Hepatocyte (in vitro differentiated cells): ENCODE measurements around the gene GTF2F1. TPM values are rescaled to one million over a fixed set of nuclear protein-coding genes. Genes with fewer than 3 reads are reported as not detected.

Experiments
- DNase-seq: peaks from one replicate; pipeline ENCODE4 v3.0.0-alpha.2; 2016; ENCODE audit warnings: low spot score
- H2AFZ ChIP-seq: fragments of 200-600 bp; sonication (generic); 2 replicates; pipeline ENCODE4 v1.6.0; 2016; ENCODE audit warnings: antibody characterized with exemption, mild to moderate bottlenecking
- H3K27ac ChIP-seq: fragments of 200-600 bp; sonication (generic); 2 replicates; pipeline ENCODE4 v1.5.1; 2016; ENCODE audit warnings: mild to moderate bottlenecking
- H3K27me3 ChIP-seq: fragments of 200-600 bp; sonication (generic); 2 replicates; pipeline ENCODE4 v1.6.1; 2016
- H3K36me3 ChIP-seq: fragments of 200-600 bp; sonication (generic); replicated peaks from 2 replicates; pipeline ENCODE4 v1.5.1; 2016; ENCODE audit warnings: low read depth; ENCODE audit not compliant: insufficient read depth
- H3K4me1 ChIP-seq: fragments of 200-600 bp; sonication (generic); 2 replicates; pipeline ENCODE4 v1.5.1; 2016; ENCODE audit warnings: mild to moderate bottlenecking, moderate library complexity; ENCODE audit not compliant: insufficient read depth
- H3K4me2 ChIP-seq: fragments of 200-600 bp; sonication (generic); 2 replicates; pipeline ENCODE4 v1.6.0; 2016
- H3K4me3 ChIP-seq: fragments of 200-600 bp; sonication (generic); 2 replicates; pipeline ENCODE4 v1.5.1; 2016; ENCODE audit warnings: mild to moderate bottlenecking
- H3K79me2 ChIP-seq: fragments of 200-600 bp; sonication (generic); 2 replicates; pipeline ENCODE4 v1.6.0; 2017; ENCODE audit warnings: mild to moderate bottlenecking
- H3K9me2 ChIP-seq: fragments of 200-600 bp; sonication (generic); replicated peaks from 2 replicates; pipeline ENCODE4 v1.6.0; 2017; ENCODE audit warnings: mild to moderate bottlenecking; ENCODE audit not compliant: insufficient read depth
- H3K9me3 ChIP-seq: fragments of 200-600 bp; sonication (generic); 2 replicates; pipeline ENCODE4 v1.5.1; 2016; ENCODE audit warnings: low read depth, mild to moderate bottlenecking
- H4K20me1 ChIP-seq: fragments of 200-600 bp; sonication (generic); 2 replicates; pipeline ENCODE4 v1.6.0; 2016; ENCODE audit warnings: mild to moderate bottlenecking; ENCODE audit not compliant: insufficient read depth, poor library complexity, severe bottlenecking
- EZH2 ChIP-seq: fragments of 200-600 bp; sonication (generic); IDR thresholded peaks from 2 replicates; pipeline ENCODE4 v1.6.1; 2016; ENCODE audit warnings: antibody characterized with exemption, mild to moderate bottlenecking, borderline replicate concordance
- EZH2phosphoT487 ChIP-seq: fragments of 200-600 bp; sonication (generic); IDR thresholded peaks from one replicate; pipeline ENCODE4 v1.6.1; 2018; ENCODE audit warnings: antibody characterized with exemption, mild to moderate bottlenecking, low read depth, moderate library complexity; ENCODE audit not compliant: unreplicated experiment, severe bottlenecking
- WGBS: methylation state at CpG from one replicate; pipeline ENCODE4 v1.1.6; 2016; ENCODE audit warnings: low lambda C conversion rate; ENCODE audit errors: missing lambda C conversion rate; 5-methylcytosine and 5-hydroxymethylcytosine counted together
- polyA plus RNA-seq: library from polyadenylated mRNA; unstranded; fragments of >200 nt; fragmentation: Nextera tagmentation; extraction: Ambion mirVana; gene quantifications from 2 replicates; pipeline ENCODE4 v1.2.1, GENCODE V29; 2016
- total RNA-seq: library from RNA; depleted of rRNA; stranded (reverse); fragments of >200 nt; gene quantifications from 2 replicates; pipeline ENCODE4 v1.2.3, GENCODE V29; 2014
- TF ChIP-seq, protein P1 (sequence below): fragments of 200-600 bp; sonication (generic); IDR thresholded peaks from 2 replicates; pipeline ENCODE4 v1.5.1; 2016; ENCODE audit warnings: antibody characterized with exemption, mild to moderate bottlenecking; ENCODE audit not compliant: poor library complexity

GTF2F1 gene
- total and polyA plus RNA-seq, 2 experiments from 2014 or later: 44.6 to 47.5 TPM

- H3K27me3 ChIP-seq: no peaks in the 10 kb centered on the region
- TF ChIP-seq, protein P1, sequence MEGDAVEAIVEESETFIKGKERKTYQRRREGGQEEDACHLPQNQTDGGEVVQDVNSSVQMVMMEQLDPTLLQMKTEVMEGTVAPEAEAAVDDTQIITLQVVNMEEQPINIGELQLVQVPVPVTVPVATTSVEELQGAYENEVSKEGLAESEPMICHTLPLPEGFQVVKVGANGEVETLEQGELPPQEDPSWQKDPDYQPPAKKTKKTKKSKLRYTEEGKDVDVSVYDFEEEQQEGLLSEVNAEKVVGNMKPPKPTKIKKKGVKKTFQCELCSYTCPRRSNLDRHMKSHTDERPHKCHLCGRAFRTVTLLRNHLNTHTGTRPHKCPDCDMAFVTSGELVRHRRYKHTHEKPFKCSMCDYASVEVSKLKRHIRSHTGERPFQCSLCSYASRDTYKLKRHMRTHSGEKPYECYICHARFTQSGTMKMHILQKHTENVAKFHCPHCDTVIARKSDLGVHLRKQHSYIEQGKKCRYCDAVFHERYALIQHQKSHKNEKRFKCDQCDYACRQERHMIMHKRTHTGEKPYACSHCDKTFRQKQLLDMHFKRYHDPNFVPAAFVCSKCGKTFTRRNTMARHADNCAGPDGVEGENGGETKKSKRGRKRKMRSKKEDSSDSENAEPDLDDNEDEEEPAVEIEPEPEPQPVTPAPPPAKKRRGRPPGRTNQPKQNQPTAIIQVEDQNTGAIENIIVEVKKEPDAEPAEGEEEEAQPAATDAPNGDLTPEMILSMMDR: peak; percentile 40
- TF ChIP-seq EZH2: no peak
- H3K4me1 ChIP-seq: peaks cover 13% of the 10 kb centered on the region
- H3K36me3 ChIP-seq: no peaks in the 10 kb centered on the region
- no peaks in the 10 kb centered on the region for H3K9me2 ChIP-seq
- H3K27ac ChIP-seq: no peak overlapping the region
- H4K20me1 ChIP-seq: peaks cover 47% of the 10 kb centered on the region
- H3K9me3 ChIP-seq: no peaks in the 10 kb centered on the region
- 91% methylated on average over 25 of the region's 33 CpGs for WGBS
- no peak overlapping the region for H3K4me2 ChIP-seq
- no peak for DNase-seq
- peaks cover 53% of the 10 kb centered on the region for H3K79me2 ChIP-seq
- no peak overlapping the region for H3K4me3 ChIP-seq
- H2AFZ ChIP-seq: no peak overlapping the region
These were observed 25.0 kb upstream of the GTF2F1 start for GRCh38 chr19:6417713-6418561.

DNA sequence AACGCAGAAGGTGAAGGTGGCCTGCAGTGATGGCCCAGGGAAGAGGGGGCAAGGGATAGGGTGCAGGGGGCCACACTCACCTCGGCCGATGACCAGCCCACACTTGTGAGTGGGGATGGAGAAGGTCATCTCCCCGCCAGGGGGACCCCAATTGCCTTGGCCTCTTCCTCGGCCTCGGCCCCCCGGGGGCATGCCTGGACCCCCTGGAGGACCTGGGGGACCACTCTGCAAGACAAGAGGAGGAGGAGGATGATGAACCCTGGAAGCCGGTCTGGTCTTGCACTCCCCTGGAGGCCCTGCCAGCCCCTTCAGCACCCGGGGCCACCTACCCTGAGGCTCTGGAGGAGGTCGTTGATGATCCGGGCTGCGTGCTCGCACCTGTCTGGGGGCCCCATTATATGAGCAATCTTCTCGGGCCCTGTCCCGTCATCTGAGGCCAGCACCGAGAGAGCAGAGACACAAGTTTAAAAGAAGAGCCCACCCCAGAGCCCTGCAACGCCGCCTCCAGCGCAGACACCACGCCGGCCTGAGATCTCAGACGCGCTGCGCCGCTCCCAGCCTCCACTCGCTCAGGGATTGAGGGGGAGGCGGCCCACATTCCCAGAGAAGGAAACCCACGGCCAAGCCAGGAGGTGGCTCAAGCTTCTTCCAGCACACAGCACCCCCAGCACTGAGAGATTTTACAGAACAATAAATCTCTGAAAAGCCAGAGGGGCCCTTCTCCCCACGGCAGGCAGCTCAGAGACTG lies 23.9 kb upstream of the GTF2F1 start:
- WGBS: 93% methylated on average over 27 of the region's 29 CpGs

DNA sequence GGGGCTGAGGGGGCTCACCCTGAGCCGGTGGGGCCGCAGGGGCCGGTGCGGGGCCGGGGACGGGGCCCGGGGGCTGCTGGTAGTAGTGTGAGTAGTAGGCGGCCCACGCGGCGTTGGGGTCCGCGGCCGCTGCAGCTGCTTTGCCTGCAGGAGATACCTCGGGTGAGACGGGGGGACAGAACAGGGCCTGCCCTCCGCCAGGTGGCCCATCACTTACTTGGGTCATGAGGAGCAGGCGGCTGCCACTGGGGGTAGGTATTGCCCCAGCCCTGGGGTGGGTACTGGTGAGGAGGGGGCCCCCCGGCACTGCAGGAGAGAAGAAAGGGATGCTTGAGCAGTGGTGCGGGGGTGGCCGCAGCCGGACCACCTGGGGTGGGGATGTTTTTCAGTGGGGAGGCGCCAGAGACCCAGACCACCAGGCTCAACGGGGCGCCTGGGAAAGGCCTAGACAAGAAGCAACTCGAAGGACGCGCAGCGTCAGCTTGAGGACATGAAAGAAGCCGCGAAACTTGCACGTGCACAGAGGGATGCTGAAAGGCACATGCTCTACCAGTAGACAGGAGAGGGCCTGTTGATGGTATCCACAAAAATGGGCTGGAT lies 22.7 kb upstream of the GTF2F1 start:
- no peak overlapping the region for H3K4me2 ChIP-seq
- no peak overlapping the region for H3K4me3 ChIP-seq
- no peak for TF ChIP-seq EZH2phosphoT487
- TF ChIP-seq, protein P1: no peak
- H3K9me2 ChIP-seq: no peaks in the 10 kb centered on the region
- H3K36me3 ChIP-seq: no peaks in the 10 kb centered on the region
- DNase-seq: no peak
- H2AFZ ChIP-seq: no peak overlapping the region
- H4K20me1 ChIP-seq: peaks cover 25% of the 10 kb centered on the region
- H3K4me1 ChIP-seq: peaks cover 9% of the 10 kb centered on the region
- no peak overlapping the region for H3K27ac ChIP-seq
- no peaks in the 10 kb centered on the region for H3K27me3 ChIP-seq
- peaks cover 30% of the 10 kb centered on the region for H3K79me2 ChIP-seq
- H3K9me3 ChIP-seq: no peaks in the 10 kb centered on the region
- WGBS: 95% methylated on average over 21 of the region's 32 CpGs

More for the DNA sequence above, 23.9 kb upstream of the GTF2F1 start:
- no peak overlapping the region for H3K27ac ChIP-seq
- no peaks in the 10 kb centered on the region for H3K27me3 ChIP-seq
- H3K9me2 ChIP-seq: no peaks in the 10 kb centered on the region
- H3K9me3 ChIP-seq: no peaks in the 10 kb centered on the region
- H3K4me3 ChIP-seq: no peak overlapping the region
- peaks cover 36% of the 10 kb centered on the region for H4K20me1 ChIP-seq
- TF ChIP-seq, protein P1: no peak
- TF ChIP-seq EZH2: no peak
- TF ChIP-seq EZH2phosphoT487: no peak
- H3K79me2 ChIP-seq: peaks cover 42% of the 10 kb centered on the region
- no peaks in the 10 kb centered on the region for H3K36me3 ChIP-seq
- no peak overlapping the region for H2AFZ ChIP-seq
- DNase-seq: no peak
- H3K4me1 ChIP-seq: peaks cover 9% of the 10 kb centered on the region
- H3K4me2 ChIP-seq: no peak overlapping the region
